ENCODE measurements around the gene PFDN1. TPM values are rescaled to one million over a fixed set of nuclear protein-coding genes. Genes with fewer than 3 reads are reported as not detected.
A peak's percentile ranks its signal among the peaks of the same experiment; 100 is the strongest.

The PFDN1 gene
- total and polyA plus RNA-seq, 4 donors: 14.0 to 30.8 (median 20.7) TPM

GRCh38 chr5:140325486-140325885 lies 22.6 kb upstream of the PFDN1 start:
- Histone ChIP-seq H3K9ac (ENCODE audit: low read depth in 1 of 2, low read length in 2 of 2) (no peak overlapping the region), H3K9me3 (ENCODE audit: control insufficient read depth in 4 of 4, low read length in 3 of 4) (no peaks in the 10 kb centered on the region), H3K27me3 (ENCODE audit: control insufficient read depth in 4 of 4, insufficient read depth in 4 of 4, low read length in 3 of 4) (no peaks in the 10 kb centered on the region), H3K27ac (ENCODE audit: low read depth in 1 of 2, low read length in 2 of 2) (no peak overlapping the region), H3K36me3 (ENCODE audit: control insufficient read depth in 4 of 4, insufficient read depth in 3 of 4, low read depth in 1 of 4, low read length in 3 of 4) (no peaks in the 10 kb centered on the region), H3K4me1 (ENCODE audit: control insufficient read depth in 4 of 4, insufficient read depth in 4 of 4, low read length in 3 of 4) (no peaks in the 10 kb centered on the region), H3K4me3 (ENCODE audit: low read depth in 1 of 3, low read length in 3 of 3) (no peak overlapping the region)
- TF ChIP-seq JUND (IDR thresholded peaks at IDR 0.05) (no peak), HNF4G (IDR thresholded peaks at IDR 0.05) (no peak), ZBTB33 (IDR thresholded peaks at IDR 0.05) (no peak), EGR1 (IDR thresholded peaks at IDR 0.05; ENCODE audit: low read depth in 2 of 2) (no peak), REST (IDR thresholded peaks at IDR 0.05) (no peak), RXRA (IDR thresholded peaks at IDR 0.05) (no peak)
- DNase-seq (ENCODE audit: low spot score): no peak
- WGBS: 90% methylated on average over 3 of the region's 3 CpGs

- peak in 1 of 2 donors; percentile 12 for TF ChIP-seq RXRA (IDR thresholded peaks at IDR 0.05)
- TF ChIP-seq FOXA1 (IDR thresholded peaks at IDR 0.05): no peak
- no peak overlapping the region for H3K9ac ChIP-seq (ENCODE audit: low read depth in 1 of 2, low read length in 2 of 2)
- no peak overlapping the region for H3K27ac ChIP-seq (ENCODE audit: low read depth in 1 of 2, low read length in 2 of 2)
- no peaks in the 10 kb centered on the region for H3K36me3 ChIP-seq (ENCODE audit: control insufficient read depth in 4 of 4, insufficient read depth in 3 of 4, low read depth in 1 of 4, low read length in 3 of 4)
- no peak overlapping the region for H3K4me3 ChIP-seq (ENCODE audit: low read depth in 1 of 3, low read length in 3 of 3)
- no peaks in the 10 kb centered on the region for H3K4me1 ChIP-seq (ENCODE audit: control insufficient read depth in 4 of 4, insufficient read depth in 4 of 4, low read length in 3 of 4)
- H3K27me3 ChIP-seq (ENCODE audit: control insufficient read depth in 4 of 4, insufficient read depth in 4 of 4, low read length in 3 of 4): no peaks in the 10 kb centered on the region
- DNase-seq (ENCODE audit: low spot score): no peak
- H3K9me3 ChIP-seq (ENCODE audit: control insufficient read depth in 4 of 4, low read length in 3 of 4): no peaks in the 10 kb centered on the region
- 80% methylated on average over 1 of the region's 1 CpG for WGBS
These were observed 21.8 kb upstream of the PFDN1 start for GRCh38 chr5:140324617-140325241.

- no peaks in the 10 kb centered on the region for H3K4me1 ChIP-seq (ENCODE audit: control insufficient read depth in 4 of 4, insufficient read depth in 4 of 4, low read length in 3 of 4)
- H3K9me3 ChIP-seq (ENCODE audit: control insufficient read depth in 4 of 4, low read length in 3 of 4): no peaks in the 10 kb centered on the region
- H3K27ac ChIP-seq (ENCODE audit: low read depth in 1 of 2, low read length in 2 of 2): no peak overlapping the region
- H3K4me3 ChIP-seq (ENCODE audit: low read depth in 1 of 3, low read length in 3 of 3): no peak overlapping the region
- H3K36me3 ChIP-seq (ENCODE audit: control insufficient read depth in 4 of 4, insufficient read depth in 3 of 4, low read depth in 1 of 4, low read length in 3 of 4): no peaks in the 10 kb centered on the region
- no peak for DNase-seq (ENCODE audit: low spot score)
- 83% methylated on average over 5 of the region's 5 CpGs for WGBS
- no peak overlapping the region for H3K9ac ChIP-seq (ENCODE audit: low read depth in 1 of 2, low read length in 2 of 2)
- TF ChIP-seq RAD21 (IDR thresholded peaks at IDR 0.05) (no peak), EGR1 (IDR thresholded peaks at IDR 0.05; ENCODE audit: low read depth in 2 of 2) (no peak), GABPA (IDR thresholded peaks at IDR 0.05 in 1 of 2, conservative IDR thresholded peaks at IDR 0.05 in 1 of 2) (no peak), TAF1 (conservative IDR thresholded peaks at IDR 0.05) (no peak), HNF4A (conservative IDR thresholded peaks at IDR 0.05) (no peak), SP1 (IDR thresholded peaks at IDR 0.05) (no peak), FOXA1 (IDR thresholded peaks at IDR 0.05) (no peak), ZBTB33 (IDR thresholded peaks at IDR 0.05) (no peak)
- H3K27me3 ChIP-seq (ENCODE audit: control insufficient read depth in 4 of 4, insufficient read depth in 4 of 4, low read length in 3 of 4): no peaks in the 10 kb centered on the region
These were observed 21.2 kb upstream of the PFDN1 start for GRCh38 chr5:140324041-140324600.
